HG03175 (cell line): ENCODE data around the gene PRDM11.

Experiments used
- ATAC-seq: cut with Tn5 transposase; IDR thresholded peaks from one replicate; pipeline ENCODE4 v1.9.1; 2021; ENCODE audit warnings: mild to moderate bottlenecking, moderate library complexity; ENCODE audit not compliant: unreplicated experiment

PRDM11 gene

GRCh38 chr11:45173064-45173463 lies 26.6 kb downstream of the PRDM11 start:
- no peak for ATAC-seq

- ATAC-seq: no peak
Measured at GRCh38 chr11:45174168-45174835, 27.9 kb downstream of the PRDM11 start.

- ATAC-seq: no peak
Measured at GRCh38 chr11:45174963-45175362, 28.5 kb downstream of the PRDM11 start.

GRCh38 chr11:45176996-45177395 lies 30.6 kb downstream of the PRDM11 start:
- ATAC-seq: no peak

- ATAC-seq: no peak
Measured at GRCh38 chr11:45178223-45178622, 31.8 kb downstream of the PRDM11 start.

GRCh38 chr11:45178890-45179671 lies 32.6 kb downstream of the PRDM11 start:
- no peak for ATAC-seq

GRCh38 chr11:45179686-45180178 lies 33.3 kb downstream of the PRDM11 start:
- ATAC-seq: no peak

- ATAC-seq: no peak
Measured at GRCh38 chr11:45180179-45180847, 33.9 kb downstream of the PRDM11 start.

- ATAC-seq: no peak
Measured at GRCh38 chr11:45180848-45181192, 34.4 kb downstream of the PRDM11 start.

GRCh38 chr11:45181193-45181888 lies 34.9 kb downstream of the PRDM11 start:
- no peak for ATAC-seq

- no peak for ATAC-seq
Measured at GRCh38 chr11:45181889-45182550, 35.6 kb downstream of the PRDM11 start.

GRCh38 chr11:45182902-45183301 lies 36.5 kb downstream of the PRDM11 start:
- no peak for ATAC-seq

- no peak for ATAC-seq
Measured at GRCh38 chr11:45184640-45185039, 38.2 kb downstream of the PRDM11 start.

GRCh38 chr11:45185228-45185729 lies 38.8 kb downstream of the PRDM11 start:
- ATAC-seq: no peak

- ATAC-seq: no peak
Measured at GRCh38 chr11:45187375-45187774, 40.9 kb downstream of the PRDM11 start.

- no peak for ATAC-seq
Measured at GRCh38 chr11:45188127-45188526, 41.7 kb downstream of the PRDM11 start.

GRCh38 chr11:45189230-45189629 lies 42.8 kb downstream of the PRDM11 start:
- no peak for ATAC-seq

GRCh38 chr11:45193695-45194094 lies 47.3 kb downstream of the PRDM11 start:
- ATAC-seq: no peak

- no peak for ATAC-seq
Measured at GRCh38 chr11:45204761-45205160, 58.3 kb downstream of the PRDM11 start.

- no peak for ATAC-seq
Measured at GRCh38 chr11:45205978-45206377, 59.5 kb downstream of the PRDM11 start.
